Kidney (tissue), 14 donors: ENCODE data around the gene KRT40. TPM values are rescaled to one million over a fixed set of nuclear protein-coding genes. Genes with fewer than 3 reads are reported as not detected.

ENCODE experiments used
- DNase-seq, 5 donors: peaks; one replicate each; pipeline ENCODE4 v3.0.0-alpha.2; 2013 to 2020
- FAIRE-seq: peaks from 2 replicates; lab custom pipeline; 2012; peaks lifted over from hg19 to GRCh38; lab: Jason Lieb, UNC
- H3K27ac ChIP-seq, 2 donors: one replicate each; pipeline ENCODE4 v1.7.0; 2013; ENCODE audit warnings: low read depth in 2 of 2, low read length in 2 of 2, inconsistent platforms in 1 of 2
- H3K27me3 ChIP-seq: one replicate; pipeline ENCODE4 v1.7.1; 2013; ENCODE audit warnings: low read length, inconsistent platforms; ENCODE audit not compliant: control insufficient read depth, insufficient read depth
- H3K36me3 ChIP-seq, 3 donors: one replicate each; pipeline versions ENCODE4 v1.7.0 to v1.7.1; 2013; ENCODE audit warnings: low read length in 3 of 3, control low read depth in 1 of 3, inconsistent platforms in 1 of 3; ENCODE audit not compliant: insufficient read depth in 3 of 3, control insufficient read depth in 2 of 3
- H3K4me1 ChIP-seq, 3 donors: one replicate each; pipeline versions ENCODE4 v1.7.0 to v1.7.1; 2013; ENCODE audit warnings: low read length in 3 of 3, inconsistent platforms in 1 of 3, low read depth in 1 of 3; ENCODE audit not compliant: control insufficient read depth in 2 of 3, insufficient read depth in 2 of 3
- H3K4me3 ChIP-seq, 3 donors: one replicate each; pipeline versions ENCODE4 v1.7.0 to v1.8.1; 2013; ENCODE audit warnings: low read length in 3 of 3, control low read depth in 1 of 3, inconsistent platforms in 1 of 3
- H3K9ac ChIP-seq, 3 donors: one replicate each; pipeline versions ENCODE4 v1.7.0 to v1.7.1; 2013; ENCODE audit warnings: low read length in 3 of 3, control low read depth in 1 of 3, inconsistent platforms in 1 of 3
- H3K9me3 ChIP-seq, 3 donors: one replicate each; pipeline versions ENCODE4 v1.7.0 to v1.7.1; 2013; ENCODE audit warnings: low read length in 3 of 3, control low read depth in 1 of 3, inconsistent platforms in 1 of 3; ENCODE audit not compliant: control insufficient read depth in 2 of 3, insufficient read depth in 1 of 3
- intact Hi-C: fragments of 100-400 bp; cut with DNase I; formaldehyde crosslinking; loops from one replicate; pipeline ENCODE4 v1.11.1; 2022
- polyA plus RNA-seq: library from polyadenylated mRNA; stranded (reverse); fragments of 350-450 nt; fragmentation: Illumina TruSeq; extraction: RNeasy Lipid Tissue Mini Kit (QIAGEN cat#74804); gene quantifications from one replicate; pipeline ENCODE4 v1.2.3, GENCODE V29; 2014; ENCODE audit warnings: low read depth, low replicate concordance; ENCODE audit not compliant: insufficient read depth
- total RNA-seq: library from RNA; stranded (reverse); fragmentation: NEBNext Ultra II Directional; extraction: Animal tissue kit (Norgen Biotek cat#: 25700); gene quantifications from one replicate; pipeline ENCODE4 v1.2.1, GENCODE V29; 2021
- TF ChIP-seq, protein P1 (sequence below): IDR thresholded peaks from 3 replicates; pipeline ENCODE4 v1.5.1; 2012; ENCODE audit warnings: mild to moderate bottlenecking, moderate library complexity, borderline replicate concordance; ENCODE audit not compliant: insufficient read depth; ENCODE audit errors: extremely low read depth
- donor health status: control.
- donor health status: control.
- donor health status: control.
- donor health status: control.
- donor health status: control.
- donor health status: DM: yes; HTN: yes; CAD: no.
- donor health status: Normal renal cell carcinoma (clear cell type).

The KRT40 gene
- total and polyA plus RNA-seq, 2 donors from 2014 or later: not detected

DNA sequence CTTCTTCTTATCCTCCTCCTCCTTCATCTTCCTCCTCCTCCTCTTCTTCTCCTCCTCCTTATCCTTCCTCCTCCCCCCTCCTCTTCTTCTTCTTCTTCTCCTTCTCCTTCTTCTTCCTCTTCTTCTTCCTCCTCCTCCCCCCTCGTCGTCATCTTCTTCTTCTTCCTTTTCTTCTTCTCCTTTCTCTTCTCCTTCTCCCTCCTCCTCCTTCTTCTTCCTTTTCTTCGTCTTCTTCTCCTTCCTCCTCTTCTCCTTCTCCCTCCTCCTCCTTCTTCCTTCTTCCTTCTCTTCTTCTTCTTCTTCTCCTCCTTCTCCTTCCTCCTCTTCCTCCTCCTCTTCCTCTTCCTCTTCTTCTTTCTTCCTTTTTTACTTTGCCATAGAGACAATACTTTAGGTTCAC, 41.6 kb downstream of the KRT40 start:
- Histone ChIP-seq H3K27ac (no peak overlapping the region), H3K9me3 (no peaks in the 10 kb centered on the region), H3K4me3 (no peak overlapping the region), H3K27me3 (no peaks in the 10 kb centered on the region), H3K9ac (no peak overlapping the region), H3K36me3 (no peaks in the 10 kb centered on the region), H3K4me1 (no peaks in the 10 kb centered on the region)
- DNase-seq: no peak
- TF ChIP-seq, protein P1, sequence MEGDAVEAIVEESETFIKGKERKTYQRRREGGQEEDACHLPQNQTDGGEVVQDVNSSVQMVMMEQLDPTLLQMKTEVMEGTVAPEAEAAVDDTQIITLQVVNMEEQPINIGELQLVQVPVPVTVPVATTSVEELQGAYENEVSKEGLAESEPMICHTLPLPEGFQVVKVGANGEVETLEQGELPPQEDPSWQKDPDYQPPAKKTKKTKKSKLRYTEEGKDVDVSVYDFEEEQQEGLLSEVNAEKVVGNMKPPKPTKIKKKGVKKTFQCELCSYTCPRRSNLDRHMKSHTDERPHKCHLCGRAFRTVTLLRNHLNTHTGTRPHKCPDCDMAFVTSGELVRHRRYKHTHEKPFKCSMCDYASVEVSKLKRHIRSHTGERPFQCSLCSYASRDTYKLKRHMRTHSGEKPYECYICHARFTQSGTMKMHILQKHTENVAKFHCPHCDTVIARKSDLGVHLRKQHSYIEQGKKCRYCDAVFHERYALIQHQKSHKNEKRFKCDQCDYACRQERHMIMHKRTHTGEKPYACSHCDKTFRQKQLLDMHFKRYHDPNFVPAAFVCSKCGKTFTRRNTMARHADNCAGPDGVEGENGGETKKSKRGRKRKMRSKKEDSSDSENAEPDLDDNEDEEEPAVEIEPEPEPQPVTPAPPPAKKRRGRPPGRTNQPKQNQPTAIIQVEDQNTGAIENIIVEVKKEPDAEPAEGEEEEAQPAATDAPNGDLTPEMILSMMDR: no peak
- FAIRE-seq: no peak
- intact Hi-C loops: no loop called here

DNA sequence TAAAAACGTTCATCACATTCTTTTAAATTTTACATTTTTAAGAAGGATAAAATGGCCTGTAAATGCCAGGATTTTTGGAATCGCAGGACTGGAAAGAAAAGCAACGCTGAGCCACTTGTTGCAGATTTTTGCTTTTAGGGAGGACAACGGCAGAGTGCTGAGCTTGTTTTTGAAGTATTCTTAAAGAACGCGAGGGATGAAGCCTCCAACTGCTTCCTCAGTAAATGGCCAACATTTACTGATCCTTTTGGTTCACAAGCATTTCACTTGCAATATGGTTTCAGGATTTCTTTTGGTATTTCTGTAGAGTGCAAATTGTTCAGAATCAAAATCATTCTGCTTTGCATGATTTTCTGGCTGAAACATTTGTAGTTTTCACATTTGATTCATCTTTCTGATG, 43.9 kb downstream of the KRT40 start:
- H3K27ac ChIP-seq: no peak overlapping the region
- FAIRE-seq (no peak), DNase-seq (no peak)
- no peaks in the 10 kb centered on the region for H3K27me3 ChIP-seq
- H3K36me3 ChIP-seq: no peaks in the 10 kb centered on the region
- no peak overlapping the region for H3K9ac ChIP-seq
- TF ChIP-seq, protein P1: no peak
- peaks cover 0 to 2% (median 0%) of the 10 kb centered on the region in 3 donors for H3K4me1 ChIP-seq
- H3K4me3 ChIP-seq: no peak overlapping the region
- intact Hi-C loops: no loop called here
- no peaks in the 10 kb centered on the region for H3K9me3 ChIP-seq

DNA sequence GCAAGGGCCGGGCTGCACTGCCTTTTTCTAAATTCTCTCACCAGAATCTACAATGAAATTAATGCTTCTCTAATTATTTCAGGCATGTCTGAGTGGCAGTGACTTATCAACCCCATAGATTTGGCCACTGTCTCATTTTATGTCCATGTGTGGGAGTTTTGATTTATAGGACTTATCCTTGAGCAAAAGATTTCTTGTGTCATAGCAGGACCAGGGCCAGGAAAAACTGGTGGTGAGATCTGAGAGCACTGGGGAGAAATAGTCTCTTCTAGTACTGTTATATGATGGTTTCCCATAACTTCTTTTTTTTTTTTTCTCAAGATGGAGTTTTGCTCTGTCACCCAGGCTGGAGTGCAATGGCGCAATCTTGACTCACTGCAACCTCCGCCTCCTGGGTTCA, 45.1 kb downstream of the KRT40 start:
- no peak for FAIRE-seq
- H3K36me3 ChIP-seq: no peaks in the 10 kb centered on the region
- H3K27ac ChIP-seq: no peak overlapping the region
- no peak for DNase-seq
- no peaks in the 10 kb centered on the region for H3K9me3 ChIP-seq
- H3K9ac ChIP-seq: no peak overlapping the region
- intact Hi-C loops: no loop called here
- no peak overlapping the region for H3K4me3 ChIP-seq
- TF ChIP-seq, protein P1: no peak
- H3K4me1 ChIP-seq: peaks cover 0 to 2% (median 0%) of the 10 kb centered on the region in 3 donors
- H3K27me3 ChIP-seq: no peaks in the 10 kb centered on the region

DNA sequence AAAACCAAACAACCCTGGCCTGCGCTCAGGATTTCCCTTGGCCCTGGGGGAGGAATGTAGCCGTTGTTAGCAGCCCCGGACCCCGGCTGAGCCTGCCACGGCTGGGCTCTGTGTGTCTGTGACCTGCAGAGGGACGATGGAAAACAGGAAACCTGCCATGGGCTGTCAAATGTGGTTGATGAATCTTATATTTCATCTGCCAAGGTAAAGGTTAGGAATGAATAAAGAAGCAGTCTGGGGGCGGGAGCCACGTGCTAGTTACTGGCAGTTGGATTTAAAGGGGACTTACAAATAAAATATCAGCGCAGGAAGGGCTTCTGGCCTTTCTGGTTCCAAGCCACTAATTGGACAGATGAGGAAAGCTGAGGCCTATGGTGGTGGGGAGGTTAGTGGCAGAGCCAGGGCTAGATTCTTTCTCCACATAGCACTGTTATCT, 46.7 kb downstream of the KRT40 start, which contains the start of gene KRT23:
Gene KRT23 (minus strand): TSS at position 263 of the 436 bp plus-strand sequence. CDS start 1,043 bp downstream, outside the sequence.
- Histone ChIP-seq H3K4me3 (no peak within 1 kb of the TSS), H3K9me3 (no peaks in the 10 kb centered on the region), H3K4me1 (peaks cover 0 to 2% (median 0%) of the 10 kb centered on the region in 3 donors), H3K27me3 (no peaks in the 10 kb centered on the region), H3K36me3 (no peaks in the 10 kb centered on the region), H3K9ac (no peak within 1 kb of the TSS), H3K27ac (no peak within 1 kb of the TSS)
- intact Hi-C loops: no loop called here
- TF ChIP-seq, protein P1: no peak
- peak in 1 of 5 donors; percentile 26 for DNase-seq
- FAIRE-seq: no peak
